ENCODE data around the gene UCP3. TPM values are rescaled to one million over a fixed set of nuclear protein-coding genes. Genes with fewer than 3 reads are reported as not detected.

The UCP3 gene
- total and polyA plus RNA-seq, 9 donors: 0.70 to 2.2 (median 1.1) TPM

DNA sequence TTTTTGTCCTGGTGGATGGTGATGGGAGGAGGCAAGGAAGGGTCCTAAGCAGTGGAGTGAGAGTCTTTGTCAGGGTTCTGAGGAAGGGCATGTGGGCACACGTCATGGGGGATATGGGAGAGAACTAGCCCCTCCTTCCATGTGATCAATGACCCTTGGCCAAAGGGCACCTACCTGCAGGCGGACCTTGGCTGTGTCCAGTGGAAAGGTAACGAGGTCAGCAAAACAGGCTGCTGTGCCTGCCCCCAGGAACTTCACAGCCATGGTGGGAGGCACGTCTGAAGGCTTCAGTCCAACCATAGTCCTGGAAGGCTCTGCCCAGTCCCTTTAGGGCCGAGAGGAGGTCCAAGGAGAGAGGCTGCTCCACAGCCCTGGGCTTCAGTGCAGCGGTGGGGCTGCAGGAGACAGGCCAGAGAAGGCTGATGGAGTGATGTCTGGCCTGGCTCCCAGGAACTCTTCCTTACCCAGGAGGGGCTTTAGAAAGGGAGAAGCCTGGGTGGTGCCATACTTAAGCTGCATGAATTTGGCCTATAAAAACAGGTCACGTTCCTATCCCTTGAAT, 2.1 kb downstream of the UCP3 start:
- TF ChIP-seq EP300 (IDR thresholded peaks at IDR 0.05) (no peak), POLR2A (IDR thresholded peaks at IDR 0.05) (no peak)
- TF ChIP-seq, protein P1, sequence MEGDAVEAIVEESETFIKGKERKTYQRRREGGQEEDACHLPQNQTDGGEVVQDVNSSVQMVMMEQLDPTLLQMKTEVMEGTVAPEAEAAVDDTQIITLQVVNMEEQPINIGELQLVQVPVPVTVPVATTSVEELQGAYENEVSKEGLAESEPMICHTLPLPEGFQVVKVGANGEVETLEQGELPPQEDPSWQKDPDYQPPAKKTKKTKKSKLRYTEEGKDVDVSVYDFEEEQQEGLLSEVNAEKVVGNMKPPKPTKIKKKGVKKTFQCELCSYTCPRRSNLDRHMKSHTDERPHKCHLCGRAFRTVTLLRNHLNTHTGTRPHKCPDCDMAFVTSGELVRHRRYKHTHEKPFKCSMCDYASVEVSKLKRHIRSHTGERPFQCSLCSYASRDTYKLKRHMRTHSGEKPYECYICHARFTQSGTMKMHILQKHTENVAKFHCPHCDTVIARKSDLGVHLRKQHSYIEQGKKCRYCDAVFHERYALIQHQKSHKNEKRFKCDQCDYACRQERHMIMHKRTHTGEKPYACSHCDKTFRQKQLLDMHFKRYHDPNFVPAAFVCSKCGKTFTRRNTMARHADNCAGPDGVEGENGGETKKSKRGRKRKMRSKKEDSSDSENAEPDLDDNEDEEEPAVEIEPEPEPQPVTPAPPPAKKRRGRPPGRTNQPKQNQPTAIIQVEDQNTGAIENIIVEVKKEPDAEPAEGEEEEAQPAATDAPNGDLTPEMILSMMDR (IDR thresholded peaks at IDR 0.05): no peak
- no peak overlapping the region for H3K27ac ChIP-seq
- no peak overlapping the region for H3K4me3 ChIP-seq
- DNase-seq: no peak
- intact Hi-C loops (cut with DNase I): no loop called here
- H3K27me3 ChIP-seq: no peaks in the 10 kb centered on the region
- no peaks in the 10 kb centered on the region for H3K4me1 ChIP-seq (ENCODE audit: insufficient read depth)
- no peaks in the 10 kb centered on the region for H3K36me3 ChIP-seq
- WGBS, 3 donors: 71 to 82% (median 76%) methylated on average over 7 of the region's 7 CpGs
- no peaks in the 10 kb centered on the region for H3K9me3 ChIP-seq

DNA sequence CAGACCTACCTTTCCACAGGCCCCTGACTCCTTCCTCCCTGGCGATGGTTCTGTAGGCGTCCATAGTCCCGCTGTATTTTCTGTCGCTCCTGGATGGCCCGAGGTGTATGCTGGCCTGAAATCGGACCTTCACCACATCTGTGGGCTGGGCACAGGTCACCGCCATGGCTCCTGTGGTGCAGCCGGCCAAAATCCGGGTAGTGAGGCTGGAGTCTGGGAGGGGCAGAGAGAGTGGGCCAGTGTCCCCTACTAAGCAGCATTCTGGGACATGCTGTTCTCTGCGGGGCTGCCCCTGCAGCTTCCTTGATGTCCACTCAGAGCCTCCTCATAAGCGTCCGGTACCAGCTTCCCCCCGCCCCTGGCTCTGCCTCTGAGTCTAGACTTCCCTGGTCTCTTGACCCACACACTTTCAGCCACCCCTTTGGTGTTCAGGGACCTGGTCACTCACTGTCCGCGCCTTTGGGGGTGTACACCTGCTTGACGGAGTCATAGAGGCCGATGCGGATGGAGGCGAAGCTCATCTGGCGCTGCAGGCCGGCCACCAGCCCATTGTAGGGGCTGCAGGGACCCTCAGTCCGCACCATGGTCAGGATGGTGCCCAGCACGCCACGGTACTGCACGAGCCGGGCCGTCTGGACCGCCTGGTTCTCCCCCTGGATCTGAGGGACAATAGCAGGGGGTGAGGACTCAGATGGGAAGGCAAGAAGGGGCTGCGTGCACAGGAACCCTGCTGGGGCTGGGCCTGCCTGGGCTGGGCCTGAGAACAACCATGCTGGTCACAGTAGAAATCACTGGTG, 3.0 kb downstream of the UCP3 start:
- intact Hi-C loops (cut with DNase I): no loop called here
- TF ChIP-seq EP300 (IDR thresholded peaks at IDR 0.05) (no peak), POLR2A (IDR thresholded peaks at IDR 0.05) (no peak)
- TF ChIP-seq, protein P1 (IDR thresholded peaks at IDR 0.05): no peak

DNA sequence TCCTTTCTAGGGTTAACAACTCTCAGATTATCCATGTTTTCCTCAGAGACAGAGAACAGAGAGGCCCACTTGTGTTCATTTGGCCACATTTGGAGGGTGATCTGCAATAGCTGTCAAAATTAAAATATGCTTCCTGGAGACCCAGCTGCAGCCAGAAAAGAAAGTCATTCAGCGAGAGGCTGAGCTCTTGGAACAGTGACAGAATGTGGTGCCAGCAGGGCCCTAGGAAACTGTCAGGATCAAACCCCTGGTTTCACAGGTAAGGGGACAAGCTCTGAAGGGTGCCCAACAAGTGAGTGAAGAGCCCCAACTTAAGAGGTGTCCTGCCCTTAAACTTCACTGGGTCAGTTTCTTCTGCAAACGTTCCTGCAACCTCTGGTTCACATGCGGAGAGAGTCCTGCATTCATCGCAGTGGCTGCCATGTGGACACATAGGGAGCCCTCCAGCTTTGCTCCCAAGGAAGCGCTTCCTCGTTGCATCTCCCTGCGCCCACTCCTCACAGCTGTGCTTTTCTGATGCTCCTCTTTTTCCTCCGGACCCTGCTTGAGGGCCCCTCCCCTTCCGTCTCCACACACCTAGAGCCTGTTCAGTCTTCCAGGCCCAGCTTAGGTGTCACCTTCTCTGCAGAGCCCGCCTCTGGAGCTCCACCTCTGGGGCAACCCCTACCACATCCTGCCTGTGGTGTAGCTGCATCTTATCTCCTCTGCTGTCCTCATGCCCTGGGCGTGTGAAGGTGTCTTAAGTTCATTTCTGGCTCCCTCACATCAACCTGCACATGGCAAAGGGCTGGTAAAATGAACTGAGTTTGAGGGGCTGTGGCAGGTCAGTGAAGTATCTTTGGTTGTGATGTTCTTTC, 3.9 kb downstream of the UCP3 start:
- WGBS, 3 donors: 71 to 74% (median 72%) methylated on average over 11 of the region's 11 CpGs
- intact Hi-C loops (cut with DNase I): no loop called here
- TF ChIP-seq, protein P1 (IDR thresholded peaks at IDR 0.05): no peak
- TF ChIP-seq EP300 (IDR thresholded peaks at IDR 0.05) (no peak), POLR2A (IDR thresholded peaks at IDR 0.05) (no peak)
- Histone ChIP-seq H3K4me3 (no peak overlapping the region), H3K36me3 (no peaks in the 10 kb centered on the region), H3K27me3 (no peaks in the 10 kb centered on the region), H3K4me1 (ENCODE audit: insufficient read depth) (no peaks in the 10 kb centered on the region), H3K27ac (no peak overlapping the region), H3K9me3 (no peaks in the 10 kb centered on the region)
- no peak for DNase-seq

More for the DNA sequence above, 3.0 kb downstream of the UCP3 start:
- no peak overlapping the region for H3K4me3 ChIP-seq
- DNase-seq: no peak
- no peaks in the 10 kb centered on the region for H3K9me3 ChIP-seq
- 93 to 95% (median 94%) methylated on average over 27 to 29 of the region's 29 CpGs for WGBS, 3 donors
- no peaks in the 10 kb centered on the region for H3K36me3 ChIP-seq
- no peaks in the 10 kb centered on the region for H3K4me1 ChIP-seq (ENCODE audit: insufficient read depth)
- no peaks in the 10 kb centered on the region for H3K27me3 ChIP-seq
- H3K27ac ChIP-seq: no peak overlapping the region

DNA sequence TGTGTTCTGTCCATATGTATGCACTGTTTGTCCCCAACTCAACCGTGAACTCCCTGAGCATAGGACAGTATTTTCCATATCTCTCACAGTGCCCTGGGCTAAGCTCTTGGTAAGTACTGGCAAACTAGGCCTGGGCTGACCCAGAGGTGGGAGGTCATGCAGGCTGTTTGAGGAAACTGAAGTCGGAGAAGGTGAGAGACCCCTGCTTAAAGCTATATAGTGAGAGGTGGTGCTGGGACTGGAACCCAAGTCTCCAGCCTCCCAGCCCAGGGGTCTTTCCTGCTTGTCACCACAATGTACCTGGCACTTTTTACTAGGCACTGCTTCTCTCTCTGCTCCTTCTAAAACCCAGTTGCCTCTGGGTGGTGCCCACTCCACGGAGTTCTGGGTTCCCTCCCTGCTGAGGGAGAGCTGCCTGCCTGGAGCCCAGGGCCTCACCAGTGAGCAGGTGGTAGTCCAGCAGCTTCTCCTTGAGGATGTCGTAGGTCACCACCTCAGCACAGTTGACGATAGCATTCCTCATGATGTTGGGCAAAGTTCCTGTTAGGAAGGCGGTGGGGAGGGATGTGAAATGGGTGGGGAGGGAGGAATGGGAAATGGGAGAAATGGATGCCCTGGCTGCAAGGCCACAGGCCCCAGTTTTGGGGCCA, 4.7 kb downstream of the UCP3 start:
- H3K27ac ChIP-seq: no peak overlapping the region
- intact Hi-C loops (cut with DNase I): no loop called here
- WGBS, 3 donors: 83 to 90% (median 87%) methylated on average over 6 of the region's 6 CpGs
- H3K27me3 ChIP-seq: no peaks in the 10 kb centered on the region
- no peaks in the 10 kb centered on the region for H3K4me1 ChIP-seq (ENCODE audit: insufficient read depth)
- no peak for DNase-seq
- no peaks in the 10 kb centered on the region for H3K36me3 ChIP-seq
- no peak overlapping the region for H3K4me3 ChIP-seq
- H3K9me3 ChIP-seq: no peaks in the 10 kb centered on the region
- TF ChIP-seq, protein P1 (IDR thresholded peaks at IDR 0.05): no peak
- TF ChIP-seq POLR2A (IDR thresholded peaks at IDR 0.05) (no peak), EP300 (IDR thresholded peaks at IDR 0.05) (no peak)
